T-helper 1 cell treated with Interleukin-12 subunit alpha and Interleukin-12 subunit beta and Interleukin-4 antibody, amounts not matched to agents 30 μg/mL and 1 μg/mL, for 36 hours (primary cell): ENCODE data around the gene CALM3.
A peak's percentile ranks its signal among the peaks of the same experiment; 100 is the strongest.

Experiments used
- H3K27ac Mint-ChIP-seq: one replicate; pipeline ENCODE4 v1.8.0; 2021; ENCODE audit warnings: mild to moderate bottlenecking, mixed read lengths
- H3K27me3 Mint-ChIP-seq: one replicate; pipeline ENCODE4 v1.8.0; 2021; ENCODE audit warnings: low read depth, mixed read lengths
- H3K36me3 Mint-ChIP-seq: one replicate; pipeline ENCODE4 v1.8.0; 2021; ENCODE audit warnings: low read depth, mixed read lengths
- H3K4me1 Mint-ChIP-seq: one replicate; pipeline ENCODE4 v1.8.0; 2021; ENCODE audit warnings: low read depth, mixed read lengths
- H3K4me3 Mint-ChIP-seq: one replicate; pipeline ENCODE4 v1.8.0; 2021; ENCODE audit warnings: mild to moderate bottlenecking, moderate library complexity, mixed read lengths
- H3K9me3 Mint-ChIP-seq: one replicate; pipeline ENCODE4 v1.8.0; 2021; ENCODE audit warnings: mixed read lengths

Gene CALM3

DNA sequence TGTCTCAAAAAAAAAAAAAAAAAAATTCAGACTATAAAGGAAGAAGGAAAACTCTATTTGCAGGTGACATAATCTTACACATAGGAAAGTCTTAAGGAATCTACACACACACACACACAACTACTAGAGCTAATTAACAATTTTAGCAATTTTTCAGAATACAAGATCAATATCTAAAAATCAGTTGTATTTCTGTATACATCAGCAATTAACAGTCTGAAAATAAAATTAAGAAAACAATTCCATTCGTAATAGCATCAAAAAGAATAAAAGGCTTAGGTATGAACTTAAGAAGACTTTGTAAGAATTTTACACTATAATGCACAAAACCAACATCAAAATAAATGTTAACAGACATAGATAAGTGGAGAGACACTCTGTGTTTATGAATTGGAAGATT is 15.6 kb upstream of the CALM3 start:
- no peak overlapping the region for H3K4me3 Mint-ChIP-seq
- H3K4me1 Mint-ChIP-seq = no peaks in the 10 kb centered on the region
- H3K9me3 Mint-ChIP-seq = no peaks in the 10 kb centered on the region
- H3K27me3 Mint-ChIP-seq = peaks cover 21% of the 10 kb centered on the region
- no peaks in the 10 kb centered on the region for H3K36me3 Mint-ChIP-seq
- H3K27ac Mint-ChIP-seq = no peak overlapping the region

DNA sequence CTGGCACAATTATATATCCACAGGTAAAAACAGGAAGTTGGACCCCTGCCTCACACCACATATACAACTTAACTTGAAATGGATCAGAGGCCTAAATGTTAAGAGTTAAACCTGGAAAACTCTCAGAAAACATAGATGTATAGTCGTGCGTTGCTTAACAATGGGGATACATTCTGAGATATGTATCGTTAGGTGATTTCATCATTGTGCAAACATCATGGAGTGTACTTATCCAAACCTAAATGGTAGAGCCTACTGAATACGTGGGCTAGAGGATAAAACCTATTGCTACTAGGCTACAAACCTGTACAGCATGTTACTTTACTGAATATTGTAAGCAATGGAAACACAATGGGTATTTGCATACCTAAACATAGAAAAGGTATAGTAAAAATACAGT is 14.8 kb upstream of the CALM3 start:
- H3K36me3 Mint-ChIP-seq = no peaks in the 10 kb centered on the region

DNA sequence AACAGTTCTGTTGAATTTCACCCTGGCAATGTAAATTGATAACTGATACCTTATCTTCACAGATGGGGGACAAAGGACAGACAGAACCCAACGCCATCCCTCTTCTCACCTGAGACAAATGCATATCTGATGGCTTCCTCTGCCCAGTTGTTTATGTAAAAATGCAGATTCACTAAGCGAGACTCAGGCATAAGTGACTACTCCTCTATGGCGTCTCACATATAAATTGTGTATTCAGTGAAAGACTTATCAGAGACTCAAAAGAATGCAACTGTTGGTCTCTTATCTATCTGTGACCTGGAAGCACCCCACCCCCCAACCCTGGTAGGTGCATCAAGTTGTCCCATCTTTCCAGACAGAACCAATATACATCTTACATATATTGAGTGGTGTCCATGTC is 13.3 kb upstream of the CALM3 start:
- no peak overlapping the region for H3K4me3 Mint-ChIP-seq
- H3K27me3 Mint-ChIP-seq = peaks cover 27% of the 10 kb centered on the region
- no peaks in the 10 kb centered on the region for H3K36me3 Mint-ChIP-seq
- H3K27ac Mint-ChIP-seq = no peak overlapping the region
- H3K9me3 Mint-ChIP-seq = no peaks in the 10 kb centered on the region
- no peaks in the 10 kb centered on the region for H3K4me1 Mint-ChIP-seq

More for the DNA sequence above, 14.8 kb upstream of the CALM3 start:
- no peaks in the 10 kb centered on the region for H3K9me3 Mint-ChIP-seq
- peaks cover 21% of the 10 kb centered on the region for H3K27me3 Mint-ChIP-seq
- H3K27ac Mint-ChIP-seq = no peak overlapping the region
- no peak overlapping the region for H3K4me3 Mint-ChIP-seq
- no peaks in the 10 kb centered on the region for H3K4me1 Mint-ChIP-seq

DNA sequence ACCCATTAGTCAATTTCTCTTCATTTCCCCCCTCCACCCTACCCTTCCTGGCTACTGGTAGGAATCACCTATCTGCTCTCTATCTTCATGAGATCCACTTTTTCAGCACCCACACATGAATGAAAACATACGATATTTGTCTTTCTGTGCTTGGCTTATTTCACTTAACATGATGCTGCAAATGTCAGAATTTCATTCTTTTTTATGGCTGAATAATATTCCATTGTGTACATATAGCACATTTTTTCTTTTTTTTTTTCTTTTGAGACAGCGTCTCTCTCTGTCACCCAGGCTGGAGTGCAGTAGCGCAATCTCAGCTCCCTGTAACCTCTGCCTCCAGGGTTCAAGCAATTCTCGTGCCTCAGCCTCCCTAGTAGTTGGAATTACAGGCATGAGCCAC is 9.9 kb upstream of the CALM3 start:
- H3K27ac Mint-ChIP-seq = no peak overlapping the region
- H3K36me3 Mint-ChIP-seq = no peaks in the 10 kb centered on the region
- H3K27me3 Mint-ChIP-seq = peaks cover 30% of the 10 kb centered on the region
- no peaks in the 10 kb centered on the region for H3K4me1 Mint-ChIP-seq
- H3K4me3 Mint-ChIP-seq = no peak overlapping the region
- H3K9me3 Mint-ChIP-seq = no peaks in the 10 kb centered on the region

DNA sequence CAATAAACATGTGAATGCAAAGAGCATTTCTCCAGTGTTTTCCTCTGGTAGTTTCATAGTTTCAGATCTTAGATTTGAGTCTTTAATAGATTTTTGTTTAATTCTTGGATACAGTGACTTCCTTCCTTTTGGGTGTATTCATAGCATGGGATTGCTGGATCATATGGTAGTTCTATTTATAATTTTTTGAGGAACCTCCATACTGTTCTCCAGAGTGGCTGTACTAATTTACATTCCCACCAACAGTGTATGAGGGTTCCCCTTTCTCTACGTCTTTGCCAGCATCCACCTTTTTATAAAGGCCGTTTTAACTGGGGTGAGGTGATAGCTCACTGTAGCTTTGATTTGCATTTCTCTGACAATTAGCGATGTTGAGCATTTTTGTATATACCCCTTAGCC is 9.3 kb upstream of the CALM3 start:
- H3K27me3 Mint-ChIP-seq = peaks cover 26% of the 10 kb centered on the region
- H3K4me1 Mint-ChIP-seq = no peaks in the 10 kb centered on the region
- H3K36me3 Mint-ChIP-seq = no peaks in the 10 kb centered on the region
- no peaks in the 10 kb centered on the region for H3K9me3 Mint-ChIP-seq
- no peak overlapping the region for H3K4me3 Mint-ChIP-seq
- no peak overlapping the region for H3K27ac Mint-ChIP-seq

DNA sequence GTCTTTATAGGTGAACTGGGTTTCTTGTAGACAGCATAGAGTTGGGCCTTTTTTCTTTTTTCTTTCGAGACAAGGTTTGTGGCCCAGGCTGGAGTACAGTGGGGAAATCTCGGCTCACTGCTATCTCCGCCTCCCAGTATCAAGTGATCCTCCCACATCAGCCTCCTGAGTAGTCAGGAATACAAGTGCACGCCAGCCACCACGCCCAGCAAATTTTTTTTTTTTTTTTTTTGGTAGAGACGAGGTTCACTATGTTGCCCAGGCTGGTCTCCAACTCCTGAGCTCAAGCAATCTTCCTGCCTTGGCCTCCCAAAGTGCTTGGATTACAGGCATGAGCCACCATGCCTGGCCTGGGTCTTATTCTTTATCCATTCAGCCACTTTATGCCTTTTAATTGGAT is 5.1 kb upstream of the CALM3 start:
- H3K27ac Mint-ChIP-seq = no peak overlapping the region
- H3K4me1 Mint-ChIP-seq = peaks cover 6% of the 10 kb centered on the region
- no peak overlapping the region for H3K4me3 Mint-ChIP-seq
- H3K36me3 Mint-ChIP-seq = peaks cover 10% of the 10 kb centered on the region
- peaks cover 25% of the 10 kb centered on the region for H3K27me3 Mint-ChIP-seq
- peaks cover 24% of the 10 kb centered on the region for H3K9me3 Mint-ChIP-seq

DNA sequence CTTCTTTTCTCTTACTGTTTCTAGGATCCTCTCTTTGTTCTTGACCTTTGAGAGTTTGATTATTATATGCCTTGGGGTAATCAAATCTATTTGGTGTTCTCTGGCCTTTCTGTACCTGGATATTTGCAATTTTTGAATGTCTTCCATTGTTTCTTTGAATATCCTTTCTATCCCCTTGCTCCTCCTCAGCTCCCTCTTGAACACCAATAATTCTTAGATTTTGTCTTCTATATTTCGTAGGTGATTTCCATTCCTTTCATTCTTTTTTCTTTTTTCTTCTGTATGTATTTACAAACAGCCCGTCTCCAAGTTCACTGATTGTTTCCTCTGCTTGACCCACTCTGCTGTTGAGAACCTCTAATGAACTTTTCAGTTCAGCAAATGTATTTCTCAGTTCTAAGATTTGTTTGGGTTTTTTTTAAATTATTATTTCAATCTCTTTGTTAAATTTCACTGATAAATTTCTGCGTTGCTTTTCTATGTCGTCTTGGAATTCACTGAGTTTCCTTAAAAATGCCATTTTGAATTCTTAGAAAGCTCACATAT is 2.7 kb upstream of the CALM3 start:
- no peak overlapping the region for H3K4me3 Mint-ChIP-seq
- peaks cover 22% of the 10 kb centered on the region for H3K36me3 Mint-ChIP-seq
- H3K27me3 Mint-ChIP-seq = peaks cover 16% of the 10 kb centered on the region
- H3K4me1 Mint-ChIP-seq = peaks cover 19% of the 10 kb centered on the region
- H3K27ac Mint-ChIP-seq = no peak overlapping the region
- peaks cover 24% of the 10 kb centered on the region for H3K9me3 Mint-ChIP-seq

DNA sequence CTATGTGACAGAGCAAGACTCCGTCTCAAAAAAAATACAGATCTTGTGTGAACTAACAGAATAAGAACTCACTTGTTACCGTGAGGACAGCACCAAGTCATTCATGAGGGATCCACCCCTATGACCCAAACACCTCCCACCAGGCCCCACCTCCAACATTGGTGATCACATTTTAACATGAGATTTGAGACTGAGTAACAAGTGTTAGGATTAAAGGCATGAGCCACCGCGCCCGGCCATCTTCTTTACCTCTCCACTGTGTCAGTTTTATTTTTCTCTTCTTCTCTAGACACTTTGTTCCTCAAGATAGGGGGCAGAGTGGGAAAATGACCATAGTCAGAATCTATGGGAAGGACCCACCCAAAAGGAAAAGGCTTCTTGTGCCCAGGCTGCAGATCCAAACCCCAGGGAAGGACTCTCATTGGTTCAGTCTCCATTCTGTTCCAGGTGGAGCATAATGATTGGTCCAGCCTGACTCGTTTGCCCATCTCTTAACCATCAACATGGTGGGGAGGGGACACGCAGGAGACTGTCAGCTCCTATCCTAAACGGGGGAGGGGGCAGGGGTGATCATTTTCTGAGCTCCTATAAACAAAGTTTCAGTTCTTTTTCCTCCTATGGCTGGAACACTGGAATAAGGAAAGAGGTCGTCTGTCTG is 1.3 kb upstream of the CALM3 start:
- Mint-ChIP-seq H3K9me3 (peaks cover 24% of the 10 kb centered on the region), H3K4me3 (peak overlapping the region; percentile 91), H3K36me3 (peaks cover 27% of the 10 kb centered on the region), H3K4me1 (peaks cover 26% of the 10 kb centered on the region), H3K27ac (peak overlapping the region; percentile 100), H3K27me3 (peaks cover 12% of the 10 kb centered on the region)

DNA sequence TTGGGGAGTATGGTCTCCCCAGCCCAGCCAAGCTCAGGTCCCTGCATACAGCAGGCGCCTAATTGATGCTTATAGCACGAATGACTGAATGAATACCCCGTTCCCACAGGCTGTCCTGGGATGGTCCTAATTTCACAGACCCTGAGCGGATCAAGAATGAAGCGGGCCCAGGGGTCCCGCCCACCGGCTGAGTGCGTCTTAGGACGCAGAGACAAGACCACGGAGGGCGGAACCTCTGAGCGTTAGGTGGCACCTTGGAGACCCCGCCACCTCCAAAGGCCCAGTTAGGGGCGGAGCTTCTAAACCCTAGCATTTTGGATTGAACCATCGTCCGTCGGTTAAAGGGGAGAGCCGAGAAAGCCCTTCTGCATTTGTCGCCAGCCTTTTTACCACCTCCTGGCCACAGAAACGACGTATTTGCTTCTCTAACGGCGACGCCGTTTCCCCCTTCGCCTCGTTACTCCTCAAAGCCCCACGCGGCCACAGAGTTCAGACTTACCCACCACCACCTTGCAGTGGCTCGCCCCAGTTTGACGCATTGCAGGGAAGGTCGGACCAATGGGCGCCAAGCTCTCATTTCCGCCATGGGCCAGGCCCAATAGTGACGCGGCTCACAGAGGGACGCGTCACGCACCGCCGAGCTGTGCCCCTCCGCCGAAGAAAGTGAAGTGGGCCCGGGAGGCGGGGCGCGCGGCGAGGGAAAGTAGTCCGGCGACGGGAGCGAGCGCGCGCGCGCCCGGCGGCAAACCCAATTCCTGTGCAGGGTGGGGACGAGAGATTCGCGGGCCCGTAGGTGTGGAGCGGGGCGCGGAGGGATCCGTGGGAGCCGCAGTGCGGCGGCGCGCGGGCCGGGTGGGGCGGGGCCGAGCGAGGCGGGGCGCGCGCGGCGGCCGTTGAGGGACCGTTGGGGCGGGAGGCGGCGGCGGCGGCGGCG is 479 bp upstream of the CALM3 start:
- Mint-ChIP-seq H3K4me1 (peaks cover 26% of the 10 kb centered on the region), H3K27ac (peak overlapping the region; percentile 100), H3K4me3 (peak overlapping the region; percentile 91), H3K27me3 (peaks cover 10% of the 10 kb centered on the region), H3K9me3 (peaks cover 24% of the 10 kb centered on the region), H3K36me3 (peaks cover 27% of the 10 kb centered on the region)

DNA sequence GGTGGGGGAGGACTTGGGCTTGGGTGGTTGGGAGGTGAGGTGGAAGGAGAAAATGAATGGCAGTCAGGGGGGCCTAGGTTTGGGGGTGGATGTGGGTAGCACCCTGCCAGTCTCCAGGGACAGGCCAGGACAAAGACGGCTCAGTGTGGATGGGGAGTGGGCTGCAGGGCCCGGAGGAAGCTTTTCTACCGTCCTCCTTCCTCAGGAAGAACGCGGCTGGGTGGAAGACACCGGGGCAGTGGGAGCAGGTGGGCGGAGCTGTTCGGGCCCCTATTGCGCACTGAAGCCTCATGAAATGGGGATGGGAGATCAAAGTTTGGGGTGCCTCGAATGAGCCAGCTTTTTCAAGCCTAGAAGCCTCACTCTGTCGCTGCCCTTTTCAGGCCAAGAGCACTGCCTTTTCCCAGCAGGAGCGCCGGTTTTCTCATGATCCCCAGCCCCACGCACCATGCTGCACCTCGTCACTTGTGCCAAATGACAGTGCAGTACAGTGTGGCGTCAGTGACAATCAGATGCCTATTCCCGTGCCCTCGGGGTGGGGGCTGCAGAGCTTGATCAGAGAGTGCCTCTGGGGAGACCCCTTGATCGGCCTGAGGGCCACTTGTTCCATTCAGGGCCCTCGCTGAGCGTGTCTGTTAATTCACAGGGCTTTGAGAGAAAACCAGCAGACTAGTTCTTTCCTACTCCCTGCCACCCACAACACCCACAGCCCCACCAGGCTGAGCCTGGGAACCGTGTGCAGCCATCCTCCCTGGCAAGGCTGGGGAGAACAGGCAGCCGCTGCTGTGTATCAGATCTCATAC is 1.5 kb downstream of the CALM3 start:
- H3K36me3 Mint-ChIP-seq = peaks cover 42% of the 10 kb centered on the region
- H3K27me3 Mint-ChIP-seq = peaks cover 10% of the 10 kb centered on the region
- peak overlapping the region; percentile 92 for H3K27ac Mint-ChIP-seq
- peak overlapping the region; percentile 95 for H3K4me3 Mint-ChIP-seq
- peaks cover 21% of the 10 kb centered on the region for H3K9me3 Mint-ChIP-seq
- H3K4me1 Mint-ChIP-seq = peaks cover 29% of the 10 kb centered on the region

DNA sequence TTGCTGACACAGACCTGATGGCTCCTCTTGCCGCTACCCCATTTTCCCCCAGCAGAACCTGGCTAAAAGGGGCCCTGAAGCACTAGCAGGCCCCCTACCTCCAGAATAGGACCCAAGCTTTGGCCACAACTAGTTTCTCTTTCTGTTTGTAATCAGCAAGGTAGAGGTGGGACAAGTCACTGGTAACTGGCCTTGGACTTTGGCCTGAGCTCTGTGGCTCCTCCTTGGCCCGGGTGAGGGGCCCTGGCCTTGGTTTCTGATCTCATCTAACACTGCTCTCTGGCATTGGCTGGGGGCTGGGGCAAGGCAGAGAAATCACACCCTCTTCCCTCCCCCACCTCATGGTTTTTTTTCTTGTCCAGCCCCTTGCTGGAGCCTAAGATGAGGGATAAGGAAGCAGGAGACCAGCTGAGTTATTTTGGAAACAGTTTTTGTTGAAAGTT is 2.1 kb downstream of the CALM3 start:
- Mint-ChIP-seq H3K4me1 (peaks cover 32% of the 10 kb centered on the region), H3K36me3 (peaks cover 43% of the 10 kb centered on the region), H3K27ac (peak overlapping the region; percentile 92), H3K27me3 (peaks cover 8% of the 10 kb centered on the region), H3K4me3 (peak overlapping the region; percentile 95), H3K9me3 (peaks cover 15% of the 10 kb centered on the region)

DNA sequence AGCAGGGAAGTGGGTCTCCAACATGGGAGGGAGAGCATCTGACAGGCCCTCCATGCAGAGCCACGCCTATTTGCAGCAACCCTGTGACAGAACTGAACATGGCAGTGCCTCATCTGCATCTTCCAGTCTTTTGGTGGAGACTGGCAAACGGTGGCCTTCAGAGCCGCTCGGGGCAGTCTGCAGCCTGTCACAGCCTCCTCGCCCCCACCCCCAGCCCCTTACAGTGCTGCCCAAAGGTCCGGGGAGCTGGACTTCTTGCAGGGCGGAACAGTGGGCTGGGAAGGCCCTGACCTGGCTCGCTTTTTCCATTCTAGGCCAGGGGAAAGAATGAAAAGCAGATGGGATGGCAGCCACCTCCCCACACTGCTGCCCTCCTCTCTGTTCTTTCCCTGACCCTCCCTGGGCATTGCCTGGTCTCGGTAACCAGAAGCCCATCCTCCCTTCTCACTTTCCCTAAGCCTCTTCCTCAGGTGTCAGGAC is 2.7 kb downstream of the CALM3 start:
- Mint-ChIP-seq H3K4me1 (peaks cover 33% of the 10 kb centered on the region), H3K9me3 (peaks cover 9% of the 10 kb centered on the region), H3K4me3 (peak overlapping the region; percentile 95), H3K27ac (peak overlapping the region; percentile 92), H3K27me3 (peaks cover 2% of the 10 kb centered on the region), H3K36me3 (peaks cover 43% of the 10 kb centered on the region)

DNA sequence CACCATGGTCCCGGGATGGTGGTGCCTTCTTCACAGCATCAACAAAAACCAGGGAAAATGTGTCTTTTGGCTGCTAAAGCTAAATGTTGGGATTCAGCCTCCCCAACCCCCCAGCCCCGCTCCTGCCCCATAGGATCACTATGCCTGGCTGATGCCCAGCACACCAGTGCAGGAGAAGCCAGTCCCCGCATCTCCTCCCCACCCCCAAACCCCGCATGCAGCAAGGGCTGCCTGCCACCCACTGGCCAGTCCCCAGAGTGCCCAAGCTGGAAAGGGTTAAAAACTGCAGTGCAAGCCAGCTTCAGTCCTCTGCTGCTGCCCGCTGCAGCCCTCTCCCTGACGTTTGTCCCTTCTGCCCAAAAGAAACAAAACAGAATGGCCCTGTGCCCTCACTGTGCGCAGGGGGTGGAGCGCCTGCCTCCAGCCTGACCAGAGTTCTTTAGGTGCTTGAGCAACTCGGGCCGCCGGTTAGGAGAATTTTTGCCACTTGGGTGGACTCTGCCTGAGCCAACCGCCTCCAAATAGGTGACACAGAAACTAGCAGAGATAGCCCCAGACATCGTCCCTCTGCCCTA is 3.7 kb downstream of the CALM3 start:
- no peak overlapping the region for H3K4me3 Mint-ChIP-seq
- peaks cover 3% of the 10 kb centered on the region for H3K9me3 Mint-ChIP-seq
- H3K36me3 Mint-ChIP-seq = peaks cover 51% of the 10 kb centered on the region
- H3K4me1 Mint-ChIP-seq = peaks cover 38% of the 10 kb centered on the region
- no peaks in the 10 kb centered on the region for H3K27me3 Mint-ChIP-seq
- H3K27ac Mint-ChIP-seq = no peak overlapping the region

DNA sequence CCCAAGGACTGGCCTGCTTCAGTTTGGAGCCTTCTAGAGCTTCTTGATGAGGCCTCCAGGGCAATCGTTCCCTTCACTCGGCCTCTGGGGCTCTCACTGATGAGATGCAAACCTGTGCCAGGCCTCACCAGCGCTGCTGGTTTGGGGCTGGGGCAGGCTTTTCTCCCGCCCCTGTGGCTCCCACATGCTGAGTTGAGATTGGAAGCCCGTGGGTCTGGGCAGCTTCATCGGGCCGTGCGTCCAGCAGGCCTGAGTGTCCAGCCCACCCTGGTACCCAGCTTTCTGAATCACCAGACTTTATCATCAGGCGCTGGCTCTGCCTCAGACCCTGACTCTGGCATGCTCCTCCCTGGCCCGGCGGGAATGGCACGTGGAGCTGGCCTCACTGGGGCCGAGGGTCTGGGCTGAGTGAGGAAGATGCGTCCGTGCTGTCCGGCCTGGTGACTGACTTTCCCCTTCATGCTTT is 4.3 kb downstream of the CALM3 start:
- Mint-ChIP-seq H3K27ac (no peak overlapping the region), H3K4me3 (no peak overlapping the region), H3K27me3 (no peaks in the 10 kb centered on the region), H3K36me3 (peaks cover 53% of the 10 kb centered on the region), H3K4me1 (peaks cover 34% of the 10 kb centered on the region), H3K9me3 (no peaks in the 10 kb centered on the region)
